Activated gamma-delta T cell treated with Interleukin-2 at 50 U/mL for 16 hours (primary cell): ENCODE measurements around the gene CCDC90B.

ENCODE experiments used
- DNase-seq: peaks from one replicate; pipeline ENCODE4 v3.0.0-alpha.2; 2020

CCDC90B gene

DNA sequence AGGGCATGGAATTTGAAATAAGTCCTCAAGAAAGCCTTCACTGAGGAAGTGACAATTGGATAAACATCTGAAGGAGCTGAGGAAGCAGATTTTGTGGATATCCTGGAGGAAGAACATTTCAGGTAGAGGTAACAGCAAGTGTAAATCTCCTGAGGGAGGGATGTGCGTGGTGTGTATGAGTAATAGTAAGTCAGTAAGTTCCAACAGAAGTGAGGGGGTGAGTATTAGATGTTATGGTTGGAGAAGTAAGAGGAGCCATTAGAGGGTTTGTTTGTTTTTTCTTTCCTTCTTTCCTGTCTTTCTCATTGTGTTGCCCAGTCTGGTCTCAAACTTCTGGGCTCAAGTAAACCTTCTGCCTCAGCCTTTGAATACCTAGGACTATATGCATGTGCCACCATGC lies 63.7 kb downstream of the CCDC90B start:
- DNase-seq: no peak

DNA sequence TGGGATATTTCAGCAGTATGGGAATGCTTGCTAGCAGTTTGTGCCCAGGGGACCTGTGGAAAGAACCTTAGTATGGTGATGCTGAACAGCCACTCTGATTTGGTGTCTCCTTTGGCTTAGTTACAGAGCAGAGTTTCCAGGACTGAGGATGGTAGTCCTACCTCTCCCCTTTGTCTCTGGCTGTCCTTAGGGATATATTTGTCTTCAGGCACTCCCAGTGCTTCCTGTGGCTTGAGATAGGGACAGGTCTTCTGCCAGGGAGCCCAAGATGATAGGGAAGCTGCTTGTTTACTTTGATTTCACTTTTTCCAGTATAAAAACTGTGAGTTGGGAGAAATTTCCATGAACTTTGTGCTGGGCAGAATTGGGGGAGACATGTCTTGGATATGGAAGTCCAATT lies 64.5 kb downstream of the CCDC90B start:
- DNase-seq: no peak

DNA sequence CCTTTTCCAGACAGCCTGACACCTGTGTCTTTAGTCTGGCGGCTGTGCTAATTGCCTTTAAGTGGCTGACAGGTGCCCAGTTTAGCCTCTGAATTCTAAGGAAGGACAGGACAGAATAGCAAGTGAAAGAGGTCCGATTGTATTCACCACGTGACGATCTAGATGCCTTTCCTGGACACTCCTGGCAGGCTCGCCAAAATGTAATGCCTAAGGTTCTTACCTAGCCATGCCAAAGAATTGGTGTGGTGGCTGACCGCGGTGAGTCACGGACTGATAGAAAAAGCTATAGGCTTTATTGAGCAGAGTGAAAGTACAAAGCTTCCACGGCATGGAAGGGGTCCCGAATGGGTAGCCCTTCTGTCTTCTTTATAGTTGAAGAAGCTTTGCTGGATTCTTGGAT lies 65.9 kb downstream of the CCDC90B start:
- no peak for DNase-seq

DNA sequence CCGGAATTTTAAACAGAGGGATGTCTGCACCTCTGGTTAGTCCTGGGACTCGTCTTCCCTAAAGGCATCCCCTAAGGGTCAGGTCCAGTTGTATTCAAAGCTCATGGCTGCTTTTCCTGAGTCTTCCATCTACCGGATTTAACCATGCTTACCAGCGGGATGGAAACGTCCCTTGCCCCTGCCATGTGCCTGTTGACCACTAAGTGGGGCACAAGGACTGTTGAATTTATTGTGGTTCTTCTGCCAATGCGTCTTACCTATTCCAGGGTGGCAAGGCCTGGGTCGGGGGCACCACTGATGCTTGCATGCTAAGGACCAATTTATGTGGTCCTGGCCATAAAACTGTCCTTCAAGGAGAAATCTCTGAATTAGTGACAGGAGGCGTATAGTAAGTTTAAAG lies 67.1 kb downstream of the CCDC90B start:
- no peak for DNase-seq
